Right lobe of liver (tissue), 4 donors: Measurements from ENCODE around the gene NFATC1.

Experiments used
- POLR2A ChIP-seq: fragments of 450-650 bp; IDR thresholded peaks from one replicate; pipeline ENCODE4 v1.6.1; 2017; ENCODE audit warnings: antibody characterized with exemption, mild to moderate bottlenecking
- TF ChIP-seq, protein P1 (sequence below), 4 donors: fragments of 200-600 bp in 3 of 4; fragments of 450-650 bp in 1 of 4; IDR thresholded peaks; one replicate each; pipeline versions ENCODE4 v1.5.1 to v1.8.0; 2016 to 2022; ENCODE audit warnings: antibody characterized with exemption in 4 of 4, mild to moderate bottlenecking in 2 of 4
- donor health status: DM: no; HTN: no; CAD: no.
- donor health status: DM: no; HTN: no; CAD: no.
- donor health status: DM: no; HTN: yes; CAD: no.

DNA sequence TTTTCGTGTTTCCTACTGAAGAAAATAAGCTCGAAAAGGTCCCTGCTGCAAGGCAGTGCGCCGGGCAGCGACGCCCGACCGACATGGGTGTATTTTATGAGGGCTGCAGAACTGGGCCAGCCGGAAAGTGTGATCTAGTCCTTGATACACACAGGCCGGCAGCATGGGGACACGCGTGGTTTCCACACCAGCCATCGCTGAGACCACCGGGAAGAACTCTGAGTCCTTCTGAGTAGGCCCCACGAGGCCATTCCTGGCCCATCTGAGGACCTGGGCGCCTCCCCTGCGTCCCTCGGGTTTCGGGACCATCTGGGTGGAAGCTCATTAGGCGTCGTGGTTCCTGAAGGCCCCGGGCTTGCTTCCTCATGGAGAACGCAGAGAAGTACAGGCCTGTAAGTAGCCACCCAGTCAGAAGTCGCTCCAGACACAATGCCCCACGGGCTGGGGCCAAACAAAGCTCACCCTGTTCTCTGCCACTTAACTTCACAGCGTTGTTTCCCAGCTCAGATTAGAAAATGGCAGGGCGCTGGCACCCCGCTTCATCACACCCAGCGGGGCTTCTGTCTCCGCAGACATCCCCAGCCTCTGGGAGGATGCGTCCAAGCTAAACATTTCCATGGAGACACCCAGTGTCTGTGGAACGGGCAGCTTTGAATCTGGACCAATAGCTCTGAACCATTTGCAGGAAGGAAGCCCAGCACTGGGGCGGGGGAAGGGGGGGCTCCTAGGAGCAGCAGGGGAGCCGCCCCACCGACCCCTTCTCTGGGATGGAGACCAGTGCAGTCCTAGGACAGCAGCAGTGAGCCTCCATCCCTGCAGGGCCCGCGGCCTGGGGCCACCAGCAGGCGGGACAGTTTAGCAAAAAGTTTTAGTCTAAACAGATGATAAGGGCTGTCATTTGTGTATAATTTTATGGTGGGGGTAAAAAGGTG is 2.4 kb downstream of the NFATC1 start:
- TF ChIP-seq, protein P1, sequence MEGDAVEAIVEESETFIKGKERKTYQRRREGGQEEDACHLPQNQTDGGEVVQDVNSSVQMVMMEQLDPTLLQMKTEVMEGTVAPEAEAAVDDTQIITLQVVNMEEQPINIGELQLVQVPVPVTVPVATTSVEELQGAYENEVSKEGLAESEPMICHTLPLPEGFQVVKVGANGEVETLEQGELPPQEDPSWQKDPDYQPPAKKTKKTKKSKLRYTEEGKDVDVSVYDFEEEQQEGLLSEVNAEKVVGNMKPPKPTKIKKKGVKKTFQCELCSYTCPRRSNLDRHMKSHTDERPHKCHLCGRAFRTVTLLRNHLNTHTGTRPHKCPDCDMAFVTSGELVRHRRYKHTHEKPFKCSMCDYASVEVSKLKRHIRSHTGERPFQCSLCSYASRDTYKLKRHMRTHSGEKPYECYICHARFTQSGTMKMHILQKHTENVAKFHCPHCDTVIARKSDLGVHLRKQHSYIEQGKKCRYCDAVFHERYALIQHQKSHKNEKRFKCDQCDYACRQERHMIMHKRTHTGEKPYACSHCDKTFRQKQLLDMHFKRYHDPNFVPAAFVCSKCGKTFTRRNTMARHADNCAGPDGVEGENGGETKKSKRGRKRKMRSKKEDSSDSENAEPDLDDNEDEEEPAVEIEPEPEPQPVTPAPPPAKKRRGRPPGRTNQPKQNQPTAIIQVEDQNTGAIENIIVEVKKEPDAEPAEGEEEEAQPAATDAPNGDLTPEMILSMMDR (IDR thresholded peaks at IDR 0.05) = no peak
- TF ChIP-seq POLR2A = no peak
